HepG2 (cell line): ENCODE measurements around the gene PNO1. TPM values are rescaled to one million over a fixed set of nuclear protein-coding genes. Genes with fewer than 3 reads are reported as not detected.
A peak's percentile ranks its signal among the peaks of the same experiment; 100 is the strongest.

ENCODE experiments used
- AKAP8 ChIP-seq: sonication (generic); formaldehyde crosslinking; IDR thresholded peaks from 2 replicates; pipeline ENCODE4 v1.5.1; 2020; ENCODE audit warnings: mild to moderate bottlenecking, missing genetic modification reagents
- ARID2 ChIP-seq: sonication (generic); formaldehyde crosslinking; IDR thresholded peaks from 2 replicates; pipeline ENCODE4 v1.8.1; 2022; ENCODE audit warnings: mild to moderate bottlenecking, missing genetic modification reagents, borderline replicate concordance
- ERF ChIP-seq: IDR thresholded peaks from 2 replicates; pipeline ENCODE4 v1.6.1; 2018; ENCODE audit warnings: missing biosample characterization, missing genetic modification reagents
- FOSL1 ChIP-seq: sonication (generic); formaldehyde crosslinking; IDR thresholded peaks from 2 replicates; pipeline ENCODE4 v1.9.0; 2021; ENCODE audit warnings: missing genetic modification reagents, borderline replicate concordance
- MBNL3 ChIP-seq: fragments of 250-450 bp; sonication (Bioruptor Pico); conservative IDR thresholded peaks from 2 replicates; pipeline ENCODE4 v1.8.0; 2022; ENCODE audit warnings: mild to moderate bottlenecking, inconsistent platforms
- NFIB ChIP-seq: sonication (generic); formaldehyde crosslinking; IDR thresholded peaks from 2 replicates; pipeline ENCODE4 v1.9.0; 2021; ENCODE audit warnings: missing genetic modification reagents, mild to moderate bottlenecking, borderline replicate concordance
- NR2F2 ChIP-seq: IDR thresholded peaks from 2 replicates; pipeline ENCODE4 v1.6.1; 2012; ENCODE audit warnings: low read depth, inconsistent platforms, borderline replicate concordance
- PHF20 ChIP-seq: sonication (generic); formaldehyde crosslinking; IDR thresholded peaks from 2 replicates; pipeline ENCODE4 v1.5.0; 2020; ENCODE audit warnings: mild to moderate bottlenecking, missing genetic modification reagents
- POGZ ChIP-seq: sonication (generic); formaldehyde crosslinking; IDR thresholded peaks from 2 replicates; pipeline ENCODE4 v1.4.0; 2020; ENCODE audit warnings: mild to moderate bottlenecking, missing genetic modification reagents
- SMAD1 ChIP-seq: sonication (generic); formaldehyde crosslinking; IDR thresholded peaks from 2 replicates; pipeline ENCODE4 v1.4.0; 2020; ENCODE audit warnings: missing genetic modification reagents, low read depth, mild to moderate bottlenecking, borderline replicate concordance
- SRSF1 ChIP-seq: fragments of 200-400 bp; formaldehyde crosslinking; optimal IDR thresholded peaks from 2 replicates; pipeline ENCODE3; 2017; ENCODE audit warnings: mild to moderate bottlenecking, low read depth, low read length, moderate library complexity
- ZFP62 ChIP-seq: sonication (generic); formaldehyde crosslinking; IDR thresholded peaks from 2 replicates; pipeline ENCODE4 v1.4.0; 2020; ENCODE audit warnings: missing genetic modification reagents
- ZKSCAN1 ChIP-seq: fragments of 150-350 bp; IDR thresholded peaks from 2 replicates; pipeline ENCODE4 v1.6.1; 2014; ENCODE audit warnings: low read length
- ZNF264 ChIP-seq: sonication (generic); formaldehyde crosslinking; IDR thresholded peaks from 2 replicates; pipeline ENCODE4 v1.4.0; 2020; ENCODE audit warnings: missing genetic modification reagents
- ZNF317 ChIP-seq: sonication (generic); formaldehyde crosslinking; IDR thresholded peaks from 2 replicates; pipeline ENCODE4 v1.5.0; 2020; ENCODE audit warnings: mild to moderate bottlenecking, missing genetic modification reagents
- ZNF343 ChIP-seq: sonication (generic); formaldehyde crosslinking; IDR thresholded peaks from 2 replicates; pipeline ENCODE4 v1.4.0; 2020; ENCODE audit warnings: mild to moderate bottlenecking, missing genetic modification reagents
- ZNF790 ChIP-seq: sonication (generic); formaldehyde crosslinking; IDR thresholded peaks from 2 replicates; pipeline ENCODE4 v1.8.0; 2022; ENCODE audit warnings: missing genetic modification reagents, mild to moderate bottlenecking, borderline replicate concordance
- ZNF850 ChIP-seq: sonication (generic); formaldehyde crosslinking; conservative IDR thresholded peaks from 2 replicates; pipeline ENCODE4 v1.9.0; 2021; ENCODE audit warnings: mild to moderate bottlenecking, missing genetic modification reagents
- polyA plus RNA-seq, 8 experiments: library from polyadenylated mRNA; depleted of rRNA in 3 of 8; stranded (reverse) in 7 of 8; unstranded in 1 of 8; fragments of >200 nt; fragmentation: Illumina TruSeq in 4 of 8; extraction: Trizol in 4 of 8; gene quantifications; 2 replicates each; pipeline versions ENCODE4 v1.2.1 to v1.2.3, GENCODE V29; 2011 to 2016; ENCODE audit warnings: low read depth in 4 of 8, missing spikeins in 1 of 8, mixed read lengths in 1 of 8; ENCODE audit not compliant: insufficient read depth in 1 of 8
- total RNA-seq, 5 experiments: library from RNA; depleted of rRNA; stranded (reverse); fragments of >200 nt; fragmentation: Illumina TruSeq; extraction: Trizol; gene quantifications; 2 replicates each; pipeline ENCODE4 v1.2.3, GENCODE V29; 2016; ENCODE audit warnings: low read depth in 1 of 5
- TF ChIP-seq, protein P1 (sequence below), 2 experiments: fragments of 450-650 bp in 1 of 2; sonication (generic) in 1 of 2; formaldehyde crosslinking; IDR thresholded peaks; 2 replicates each; pipeline versions ENCODE4 v1.5.0 to v1.8.0; 2020 to 2022; ENCODE audit warnings: mild to moderate bottlenecking in 1 of 2, missing genetic modification reagents in 1 of 2
- TF ChIP-seq, protein P2 (sequence below): sonication (generic); formaldehyde crosslinking; IDR thresholded peaks from 2 replicates; pipeline ENCODE4 v1.4.0; 2020; ENCODE audit warnings: missing genetic modification reagents
- TF ChIP-seq, protein P3 (sequence below): IDR thresholded peaks from 2 replicates; pipeline ENCODE4 v1.6.1; 2012; ENCODE audit warnings: inconsistent platforms
- TF ChIP-seq, protein P4 (sequence below): sonication (generic); formaldehyde crosslinking; IDR thresholded peaks from 2 replicates; pipeline ENCODE4 v1.5.1; 2020; ENCODE audit warnings: mild to moderate bottlenecking, moderate library complexity, missing genetic modification reagents

Gene PNO1
- total and polyA plus RNA-seq, 2 of the 13 experiments (the other 11 are each of a cell fraction or from before 2014, with no cell fraction given), result 12.8 to 48.5 TPM

DNA sequence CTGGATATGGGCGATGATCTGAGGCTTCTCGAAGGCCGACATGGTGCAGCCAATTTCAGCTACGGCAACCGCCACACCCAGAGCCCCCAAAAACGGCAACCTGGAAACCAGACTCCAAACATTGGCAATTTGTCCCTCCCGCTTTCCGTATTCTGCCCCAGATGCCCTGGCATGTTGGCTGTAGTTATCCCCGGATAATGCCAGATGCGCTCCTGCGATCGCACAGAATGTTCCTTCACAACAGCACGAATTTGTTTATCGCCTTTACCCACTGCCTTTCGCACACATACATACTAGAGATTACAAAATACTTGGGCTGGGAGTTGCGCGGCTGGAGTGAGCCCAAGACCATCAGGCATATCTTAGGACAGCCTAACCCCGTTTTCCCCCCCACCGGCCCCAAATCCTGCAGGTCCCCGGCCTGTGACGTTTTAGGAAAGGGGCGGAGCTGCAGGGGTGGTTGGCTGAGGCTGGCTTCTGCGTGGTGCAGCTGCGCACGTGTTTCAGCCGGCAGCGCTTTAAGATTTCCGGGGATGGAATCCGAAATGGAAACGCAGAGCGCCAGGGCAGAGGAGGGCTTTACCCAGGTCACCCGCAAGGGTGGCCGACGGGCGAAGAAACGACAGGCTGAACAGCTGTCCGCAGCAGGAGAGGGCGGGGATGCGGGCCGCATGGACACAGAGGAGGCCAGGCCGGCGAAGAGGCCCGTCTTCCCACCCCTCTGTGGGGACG lies at the start of gene PNO1 (continued):
- TF ChIP-seq ZNF850 (CRISPR knock-in tag), result peak; percentile 73; the same call in 1 of the 2 replicates
- TF ChIP-seq, protein P1, sequence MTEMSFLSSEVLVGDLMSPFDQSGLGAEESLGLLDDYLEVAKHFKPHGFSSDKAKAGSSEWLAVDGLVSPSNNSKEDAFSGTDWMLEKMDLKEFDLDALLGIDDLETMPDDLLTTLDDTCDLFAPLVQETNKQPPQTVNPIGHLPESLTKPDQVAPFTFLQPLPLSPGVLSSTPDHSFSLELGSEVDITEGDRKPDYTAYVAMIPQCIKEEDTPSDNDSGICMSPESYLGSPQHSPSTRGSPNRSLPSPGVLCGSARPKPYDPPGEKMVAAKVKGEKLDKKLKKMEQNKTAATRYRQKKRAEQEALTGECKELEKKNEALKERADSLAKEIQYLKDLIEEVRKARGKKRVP (CRISPR knock-in tag; IDR thresholded peaks at IDR 0.05), result peak in 1 of 2 experiments; percentile 45; a peak in 1 of 4 replicates
- TF ChIP-seq ZNF317 (CRISPR knock-in tag), result no peak; the same call in 1 of the 2 replicates
- TF ChIP-seq ZNF790 (CRISPR knock-in tag), result no peak
- TF ChIP-seq FOSL1 (CRISPR knock-in tag), result 0 out of 2 replicates have a peak, but pooled peaks have one; percentile 18
- no peak for TF ChIP-seq ZKSCAN1
- TF ChIP-seq AKAP8, result no peak
- TF ChIP-seq PHF20 (CRISPR knock-in tag), result peak; percentile 95
- peak; percentile 75 for TF ChIP-seq SMAD1 (CRISPR knock-in tag)
- TF ChIP-seq SRSF1, result peak; percentile 50
- TF ChIP-seq ZNF343 (CRISPR knock-in tag), result peak; percentile 78; the same call in 1 of the 2 replicates
- TF ChIP-seq ERF (CRISPR knock-in tag), result peak; percentile 21; the same call in 1 of the 2 replicates
- TF ChIP-seq MBNL3 (CRISPR knock-in tag), result no peak
- TF ChIP-seq, protein P2, sequence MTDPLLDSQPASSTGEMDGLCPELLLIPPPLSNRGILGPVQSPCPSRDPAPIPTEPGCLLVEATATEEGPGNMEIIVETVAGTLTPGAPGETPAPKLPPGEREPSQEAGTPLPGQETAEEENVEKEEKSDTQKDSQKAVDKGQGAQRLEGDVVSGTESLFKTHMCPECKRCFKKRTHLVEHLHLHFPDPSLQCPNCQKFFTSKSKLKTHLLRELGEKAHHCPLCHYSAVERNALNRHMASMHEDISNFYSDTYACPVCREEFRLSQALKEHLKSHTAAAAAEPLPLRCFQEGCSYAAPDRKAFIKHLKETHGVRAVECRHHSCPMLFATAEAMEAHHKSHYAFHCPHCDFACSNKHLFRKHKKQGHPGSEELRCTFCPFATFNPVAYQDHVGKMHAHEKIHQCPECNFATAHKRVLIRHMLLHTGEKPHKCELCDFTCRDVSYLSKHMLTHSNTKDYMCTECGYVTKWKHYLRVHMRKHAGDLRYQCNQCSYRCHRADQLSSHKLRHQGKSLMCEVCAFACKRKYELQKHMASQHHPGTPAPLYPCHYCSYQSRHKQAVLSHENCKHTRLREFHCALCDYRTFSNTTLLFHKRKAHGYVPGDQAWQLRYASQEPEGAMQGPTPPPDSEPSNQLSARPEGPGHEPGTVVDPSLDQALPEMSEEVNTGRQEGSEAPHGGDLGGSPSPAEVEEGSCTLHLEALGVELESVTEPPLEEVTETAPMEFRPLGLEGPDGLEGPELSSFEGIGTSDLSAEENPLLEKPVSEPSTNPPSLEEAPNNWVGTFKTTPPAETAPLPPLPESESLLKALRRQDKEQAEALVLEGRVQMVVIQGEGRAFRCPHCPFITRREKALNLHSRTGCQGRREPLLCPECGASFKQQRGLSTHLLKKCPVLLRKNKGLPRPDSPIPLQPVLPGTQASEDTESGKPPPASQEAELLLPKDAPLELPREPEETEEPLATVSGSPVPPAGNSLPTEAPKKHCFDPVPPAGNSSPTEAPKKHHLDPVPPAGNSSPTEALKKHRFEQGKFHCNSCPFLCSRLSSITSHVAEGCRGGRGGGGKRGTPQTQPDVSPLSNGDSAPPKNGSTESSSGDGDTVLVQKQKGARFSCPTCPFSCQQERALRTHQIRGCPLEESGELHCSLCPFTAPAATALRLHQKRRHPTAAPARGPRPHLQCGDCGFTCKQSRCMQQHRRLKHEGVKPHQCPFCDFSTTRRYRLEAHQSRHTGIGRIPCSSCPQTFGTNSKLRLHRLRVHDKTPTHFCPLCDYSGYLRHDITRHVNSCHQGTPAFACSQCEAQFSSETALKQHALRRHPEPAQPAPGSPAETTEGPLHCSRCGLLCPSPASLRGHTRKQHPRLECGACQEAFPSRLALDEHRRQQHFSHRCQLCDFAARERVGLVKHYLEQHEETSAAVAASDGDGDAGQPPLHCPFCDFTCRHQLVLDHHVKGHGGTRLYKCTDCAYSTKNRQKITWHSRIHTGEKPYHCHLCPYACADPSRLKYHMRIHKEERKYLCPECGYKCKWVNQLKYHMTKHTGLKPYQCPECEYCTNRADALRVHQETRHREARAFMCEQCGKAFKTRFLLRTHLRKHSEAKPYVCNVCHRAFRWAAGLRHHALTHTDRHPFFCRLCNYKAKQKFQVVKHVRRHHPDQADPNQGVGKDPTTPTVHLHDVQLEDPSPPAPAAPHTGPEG (CRISPR knock-in tag), result 0 out of 2 replicates have a peak, but pooled peaks have one; percentile 15
- TF ChIP-seq ARID2 (CRISPR knock-in tag), result peak; percentile 64; the same call in 1 of the 2 replicates
- TF ChIP-seq NFIB (CRISPR knock-in tag), result no peak
- 0 out of 2 replicates have a peak, but pooled peaks have one; percentile 50 for TF ChIP-seq ZNF264 (CRISPR knock-in tag)
- TF ChIP-seq NR2F2, result peak; percentile 66; the same call in 1 of the 2 replicates
- TF ChIP-seq, protein P3, sequence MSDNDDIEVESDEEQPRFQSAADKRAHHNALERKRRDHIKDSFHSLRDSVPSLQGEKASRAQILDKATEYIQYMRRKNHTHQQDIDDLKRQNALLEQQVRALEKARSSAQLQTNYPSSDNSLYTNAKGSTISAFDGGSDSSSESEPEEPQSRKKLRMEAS, result peak; percentile 99
- peak; percentile 87; the same call in 1 of the 2 replicates for TF ChIP-seq POGZ (CRISPR knock-in tag)
- TF ChIP-seq ZFP62 (CRISPR knock-in tag), result no peak
- TF ChIP-seq, protein P4, sequence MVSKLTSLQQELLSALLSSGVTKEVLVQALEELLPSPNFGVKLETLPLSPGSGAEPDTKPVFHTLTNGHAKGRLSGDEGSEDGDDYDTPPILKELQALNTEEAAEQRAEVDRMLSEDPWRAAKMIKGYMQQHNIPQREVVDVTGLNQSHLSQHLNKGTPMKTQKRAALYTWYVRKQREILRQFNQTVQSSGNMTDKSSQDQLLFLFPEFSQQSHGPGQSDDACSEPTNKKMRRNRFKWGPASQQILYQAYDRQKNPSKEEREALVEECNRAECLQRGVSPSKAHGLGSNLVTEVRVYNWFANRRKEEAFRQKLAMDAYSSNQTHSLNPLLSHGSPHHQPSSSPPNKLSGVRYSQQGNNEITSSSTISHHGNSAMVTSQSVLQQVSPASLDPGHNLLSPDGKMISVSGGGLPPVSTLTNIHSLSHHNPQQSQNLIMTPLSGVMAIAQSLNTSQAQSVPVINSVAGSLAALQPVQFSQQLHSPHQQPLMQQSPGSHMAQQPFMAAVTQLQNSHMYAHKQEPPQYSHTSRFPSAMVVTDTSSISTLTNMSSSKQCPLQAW (CRISPR knock-in tag), result peak; percentile 91
